Activated CD8-positive, alpha-beta memory T cell treated with anti-CD3 and anti-CD28 coated beads, Interleukin-2, amount 50 U/mL, for 24 hours (primary cell): ENCODE results near the gene PUM1.

Experiments
- DNase-seq: peaks from one replicate; pipeline ENCODE4 v3.0.0-alpha.2; 2020; ENCODE audit errors: extremely low read depth

The PUM1 gene

DNA sequence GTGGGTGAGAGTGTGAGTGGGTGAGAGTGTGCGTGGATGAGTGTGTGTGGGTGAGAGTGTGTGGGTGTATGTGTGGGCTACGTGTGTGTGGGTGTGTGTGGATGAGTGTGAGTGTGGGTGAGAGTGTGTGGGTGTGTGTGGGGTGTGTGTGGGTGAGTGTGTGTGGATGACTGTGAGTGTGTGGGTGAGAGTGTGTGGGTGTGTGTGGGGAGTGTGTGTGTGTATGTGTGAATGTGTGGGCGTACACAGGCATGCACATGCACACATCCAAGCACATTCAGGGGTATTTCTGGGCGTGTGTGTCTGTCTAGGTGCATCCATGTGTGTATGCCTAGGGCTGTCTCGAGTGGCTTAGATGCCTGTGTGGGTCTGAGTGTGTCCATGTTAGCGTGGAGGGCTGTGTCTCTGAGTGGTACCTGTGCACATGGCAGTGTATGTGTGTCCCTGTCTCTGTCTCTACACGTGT is 171.0 kb downstream of the PUM1 start:
- no peak for DNase-seq

DNA sequence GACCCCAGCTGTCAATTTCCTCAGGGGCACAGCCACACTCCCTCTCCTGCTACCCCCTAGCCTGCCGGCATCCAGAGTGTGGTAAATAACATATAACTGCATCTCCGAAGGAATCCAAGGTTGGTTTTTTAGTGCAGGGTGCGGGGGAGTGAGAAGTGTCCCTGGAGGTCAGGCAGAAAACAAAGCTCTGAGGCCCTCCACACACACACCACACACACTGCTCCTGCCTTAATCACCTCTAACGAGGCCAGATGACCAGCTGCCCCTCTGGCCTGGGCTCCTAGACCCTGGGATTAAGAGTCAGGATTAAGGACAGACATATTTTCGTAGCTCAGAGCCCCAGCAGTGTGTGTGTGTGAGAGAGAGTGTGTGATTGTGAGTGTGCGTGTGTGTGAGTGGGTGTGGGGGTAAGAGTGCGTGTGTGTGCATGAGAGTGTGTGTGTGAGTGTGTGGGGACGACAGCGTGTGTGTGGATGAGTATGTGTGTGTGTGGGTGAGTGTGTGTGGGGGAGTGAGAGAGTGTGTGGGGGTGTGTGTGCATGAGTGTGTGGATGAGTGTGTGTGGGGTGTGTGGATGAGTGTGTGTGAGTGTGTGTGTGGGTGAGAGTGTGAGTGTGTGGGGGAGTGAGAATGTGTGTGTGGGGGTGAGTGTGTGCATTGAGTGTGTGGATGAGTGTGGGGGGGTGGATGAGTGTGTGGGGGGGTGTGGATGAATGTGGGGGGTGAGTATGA is 171.6 kb downstream of the PUM1 start:
- DNase-seq: no peak

DNA sequence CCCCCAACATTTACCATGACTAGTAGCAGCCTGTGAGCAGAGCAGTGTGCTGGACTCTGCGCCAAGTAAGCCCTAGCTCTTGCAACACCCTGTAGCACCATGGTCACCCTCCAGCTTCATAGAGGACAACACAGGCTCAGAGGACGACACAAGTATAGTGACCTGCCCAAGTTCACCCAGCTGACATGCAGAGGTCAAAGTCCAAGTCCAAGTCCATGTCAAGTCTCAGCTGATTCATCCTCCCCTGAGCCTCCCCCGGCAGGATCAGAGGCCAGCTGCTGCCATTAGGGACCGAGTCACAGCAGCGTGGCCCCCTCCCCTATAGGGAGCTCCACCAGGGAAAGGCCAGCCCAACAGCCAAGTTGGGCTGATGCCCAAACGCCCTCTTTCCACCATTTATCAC is 172.8 kb downstream of the PUM1 start:
- DNase-seq: no peak

DNA sequence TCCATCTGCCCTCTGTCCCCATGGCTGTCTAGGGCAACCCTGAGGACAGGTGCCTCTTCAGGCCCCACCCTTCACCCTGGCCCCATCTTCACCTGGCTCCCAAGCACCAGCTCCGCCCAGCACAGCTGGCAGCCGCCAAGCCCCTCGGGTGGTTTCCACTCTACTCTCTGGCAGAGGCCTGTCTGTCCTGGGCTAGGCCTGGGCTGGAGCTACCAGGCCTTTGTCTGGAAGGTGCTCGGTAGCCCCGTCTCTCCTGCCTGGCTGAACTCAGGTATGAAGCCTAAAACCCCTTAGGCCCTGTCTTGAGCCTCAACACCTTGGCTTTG is 174.3 kb downstream of the PUM1 start:
- DNase-seq: no peak

DNA sequence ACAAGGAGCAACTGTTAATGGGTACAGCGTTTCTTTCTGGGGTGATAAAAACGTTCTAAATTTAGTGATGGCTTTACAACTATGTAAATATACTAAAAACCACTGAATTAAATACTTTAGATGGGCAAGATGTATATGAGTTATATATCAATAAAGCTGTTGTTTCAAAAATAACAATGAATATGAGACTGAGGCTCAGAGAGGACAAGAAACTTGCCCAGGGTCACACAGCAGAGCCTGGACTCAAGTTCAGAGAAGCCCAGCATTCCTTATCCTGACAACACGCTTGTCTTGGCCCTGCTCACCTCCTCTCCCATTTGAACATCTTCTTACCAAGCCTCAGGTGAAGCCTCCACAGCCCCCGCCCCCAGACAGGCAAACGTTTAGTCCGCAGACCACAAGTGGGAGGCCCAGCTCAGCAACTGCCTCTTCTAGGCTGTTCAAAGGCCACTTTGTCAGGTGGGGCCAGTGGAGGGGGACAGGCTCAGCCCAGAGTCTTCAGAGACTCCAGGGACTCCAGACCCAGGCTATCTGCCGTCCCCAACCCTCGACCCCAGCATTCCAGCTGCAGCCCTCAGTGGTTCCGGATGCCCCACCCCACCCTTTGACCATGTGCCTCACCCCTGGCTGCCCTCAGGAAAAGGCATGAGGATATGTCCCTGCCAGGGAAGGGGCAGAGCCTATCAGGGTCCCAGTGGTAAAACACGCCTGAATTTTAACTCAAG is 174.9 kb downstream of the PUM1 start:
- no peak for DNase-seq

DNA sequence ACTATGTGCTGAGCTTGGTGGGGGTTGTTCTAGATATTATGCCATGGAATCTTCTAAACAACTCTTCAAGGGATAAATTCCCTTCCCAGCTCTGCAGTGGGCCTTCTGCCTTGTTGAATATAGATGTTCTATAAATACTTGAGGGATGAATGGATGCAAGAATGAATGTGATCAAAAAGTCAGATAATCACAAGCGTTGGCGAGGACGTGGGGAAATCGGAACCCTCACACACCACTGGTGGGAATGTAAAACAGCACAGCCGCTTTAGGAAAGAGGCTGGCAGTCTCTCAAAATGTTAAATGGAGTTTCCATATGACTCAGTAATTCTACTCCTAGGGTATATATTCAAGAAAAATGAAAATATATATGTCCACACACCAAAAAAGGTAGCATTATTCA is 176.0 kb downstream of the PUM1 start:
- no peak for DNase-seq

DNA sequence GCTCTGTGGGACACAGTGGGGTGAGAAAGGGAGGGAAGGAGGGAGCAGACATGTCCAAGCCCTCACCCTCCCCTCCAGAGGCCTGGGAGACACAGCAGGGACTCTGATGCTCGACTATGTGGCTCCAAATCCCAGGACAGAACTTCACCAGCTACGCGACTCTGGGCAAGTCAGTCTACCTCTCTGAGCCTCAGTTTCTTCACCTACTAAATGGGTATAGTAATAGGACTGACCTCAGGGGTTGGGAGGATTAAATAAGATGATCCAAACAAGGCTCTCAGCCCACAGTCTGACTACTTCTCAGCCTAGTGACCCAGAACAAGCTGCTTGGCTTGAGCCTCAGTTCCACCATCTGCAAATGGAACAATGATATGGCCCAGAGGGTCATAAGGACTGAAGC is 176.5 kb downstream of the PUM1 start:
- DNase-seq: no peak

DNA sequence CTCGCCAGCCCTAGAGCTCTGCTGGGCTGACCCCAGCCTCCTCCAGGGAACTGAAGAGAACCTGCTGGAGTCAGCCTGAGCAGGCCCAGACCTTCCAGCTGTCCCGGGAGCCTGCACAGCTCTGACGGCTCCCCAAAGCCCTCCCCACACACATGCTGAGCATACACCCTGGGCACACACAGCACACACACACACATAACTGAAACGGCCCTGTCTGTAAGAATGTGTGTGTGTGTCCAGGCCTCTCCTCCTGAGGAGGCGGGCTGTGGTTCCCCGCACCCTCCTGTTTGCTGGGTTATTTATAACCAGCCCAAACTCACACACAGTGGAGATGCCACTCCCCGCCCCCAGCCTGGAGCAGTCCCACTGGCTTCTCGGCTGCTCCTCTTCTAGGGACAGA is 177.1 kb downstream of the PUM1 start:
- DNase-seq: no peak

DNA sequence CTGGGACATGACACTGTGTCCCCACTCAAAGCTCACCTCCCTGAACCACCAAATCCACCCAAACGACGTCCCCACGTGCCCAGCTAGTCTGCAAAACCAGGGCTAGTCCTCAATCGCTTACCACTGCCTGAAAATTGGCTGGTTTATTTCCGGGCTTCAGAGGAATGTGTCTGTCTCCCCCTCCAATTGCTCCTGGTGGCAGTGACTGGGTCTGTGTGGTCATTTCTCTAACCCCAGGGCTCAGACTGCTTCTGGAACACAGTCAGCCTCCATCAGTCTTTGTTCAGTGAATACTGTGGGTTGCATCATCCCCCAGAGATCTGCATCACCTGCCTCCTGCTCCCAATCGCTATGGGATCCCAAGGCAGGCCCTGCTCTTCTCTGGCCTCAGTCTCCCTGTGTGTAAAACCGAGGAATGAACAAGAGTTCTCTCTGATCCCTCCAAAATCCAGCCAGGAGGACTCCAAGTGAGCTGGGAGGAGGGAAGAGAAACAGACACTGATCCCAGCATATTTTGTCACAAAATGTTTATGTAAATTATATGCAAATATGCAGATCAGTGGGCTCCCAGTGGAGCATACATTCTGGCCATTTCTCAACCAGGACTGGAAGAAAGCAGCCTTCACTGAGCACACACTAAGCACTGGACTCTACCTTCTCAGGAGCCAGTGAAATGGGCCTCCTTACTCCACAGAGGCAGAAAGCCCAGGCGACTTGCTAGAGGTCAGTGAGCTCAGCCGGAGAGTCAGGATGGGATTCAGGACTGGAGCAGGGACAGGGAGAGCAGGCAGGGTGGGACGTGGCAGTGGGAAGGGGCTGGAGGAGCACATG is 177.8 kb downstream of the PUM1 start:
- DNase-seq: no peak

DNA sequence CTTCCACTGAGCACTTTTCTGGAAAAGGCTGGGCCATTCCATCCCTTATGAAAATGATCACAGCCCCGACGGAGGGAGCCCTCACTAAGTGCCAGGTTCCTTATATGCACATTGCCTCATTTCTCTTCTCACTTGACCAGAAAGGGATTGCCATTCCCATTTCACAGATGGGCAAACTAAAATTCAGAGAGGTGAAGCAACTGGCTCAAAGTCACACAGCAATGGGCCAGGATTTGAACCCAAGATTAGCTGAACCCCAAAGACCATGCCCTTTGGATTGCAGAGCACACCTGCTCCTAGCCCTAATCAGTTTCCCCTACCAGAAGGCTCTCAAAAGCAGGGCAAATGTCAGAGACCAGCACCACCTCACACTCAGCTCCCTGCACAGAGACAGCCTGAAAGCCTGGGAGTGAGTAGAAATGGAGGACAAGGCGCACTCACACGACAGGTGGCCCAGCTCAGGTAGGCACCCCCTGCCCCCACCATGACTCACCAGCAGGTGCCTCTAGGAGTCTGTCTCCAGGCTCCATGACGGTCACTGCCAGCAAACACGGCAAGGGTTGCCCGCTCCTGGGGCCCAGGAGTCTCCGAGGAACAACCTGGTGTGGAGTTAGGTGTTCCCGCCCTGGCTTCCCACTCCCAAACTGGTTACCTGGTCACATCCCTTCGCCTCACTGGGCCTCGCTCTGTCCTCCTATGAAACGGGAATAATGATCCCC is 178.6 kb downstream of the PUM1 start:
- DNase-seq: no peak

DNA sequence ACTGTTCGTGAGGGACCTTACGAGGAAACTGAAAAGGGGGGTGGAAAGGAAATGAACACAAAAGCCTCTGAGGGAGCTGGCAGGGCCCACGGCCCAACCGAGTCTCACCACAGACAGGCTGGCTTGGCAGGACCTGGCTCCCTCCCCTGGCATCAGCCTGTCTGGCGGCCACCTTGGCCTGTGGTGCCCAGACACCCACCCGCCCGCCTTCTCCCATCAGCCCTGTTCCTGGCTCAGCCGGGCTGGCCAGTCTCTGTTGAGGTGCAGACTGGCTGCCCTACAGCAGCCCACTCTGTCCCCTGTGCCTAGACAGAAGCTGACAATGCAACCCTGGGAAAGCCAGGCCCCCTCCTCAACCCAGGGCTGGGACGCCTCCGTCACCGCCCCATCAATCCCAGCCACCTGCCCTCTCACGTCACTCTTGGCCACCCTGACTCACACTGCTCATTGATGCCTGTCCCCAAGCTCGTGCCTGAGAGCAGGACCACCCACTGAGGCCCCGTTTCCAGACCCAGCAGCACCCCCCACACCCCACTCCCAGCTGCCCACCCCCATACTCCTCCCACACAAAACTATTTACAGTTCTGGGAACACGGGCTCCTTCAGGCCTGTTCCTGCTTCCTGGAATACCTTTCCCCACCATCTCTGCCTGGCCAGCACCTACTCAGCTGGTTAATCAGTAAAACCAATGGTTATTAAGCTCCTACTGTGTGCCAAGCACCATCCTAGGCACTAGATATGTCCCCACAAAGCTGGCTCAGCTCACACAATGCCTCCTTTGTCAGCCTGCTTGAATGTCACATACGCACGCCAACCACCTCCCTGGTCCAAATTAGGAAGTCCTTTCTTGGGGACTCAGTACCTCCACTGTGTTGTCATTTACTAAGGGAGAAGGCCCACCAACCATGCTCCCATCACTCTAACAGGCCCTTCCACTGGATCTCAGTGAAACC is 179.7 kb downstream of the PUM1 start:
- DNase-seq: no peak

DNA sequence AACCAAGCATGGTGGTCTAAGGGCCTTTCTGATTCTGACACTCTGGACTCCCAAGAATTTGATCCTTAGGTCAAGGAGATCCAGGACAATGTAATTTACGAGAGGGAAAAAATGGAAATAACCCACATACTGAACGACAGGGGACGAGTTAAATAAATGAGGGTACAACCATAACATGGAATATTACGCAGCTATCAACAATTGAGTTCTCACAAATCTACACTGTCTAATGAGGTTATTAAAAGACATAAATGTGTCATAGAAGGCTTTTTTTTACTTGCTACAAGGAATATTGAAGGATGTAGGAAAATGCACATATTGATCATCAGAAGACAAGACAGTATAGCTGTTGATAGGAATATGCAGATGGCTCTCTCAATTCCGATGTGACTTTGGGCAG is 180.8 kb downstream of the PUM1 start:
- DNase-seq: no peak

DNA sequence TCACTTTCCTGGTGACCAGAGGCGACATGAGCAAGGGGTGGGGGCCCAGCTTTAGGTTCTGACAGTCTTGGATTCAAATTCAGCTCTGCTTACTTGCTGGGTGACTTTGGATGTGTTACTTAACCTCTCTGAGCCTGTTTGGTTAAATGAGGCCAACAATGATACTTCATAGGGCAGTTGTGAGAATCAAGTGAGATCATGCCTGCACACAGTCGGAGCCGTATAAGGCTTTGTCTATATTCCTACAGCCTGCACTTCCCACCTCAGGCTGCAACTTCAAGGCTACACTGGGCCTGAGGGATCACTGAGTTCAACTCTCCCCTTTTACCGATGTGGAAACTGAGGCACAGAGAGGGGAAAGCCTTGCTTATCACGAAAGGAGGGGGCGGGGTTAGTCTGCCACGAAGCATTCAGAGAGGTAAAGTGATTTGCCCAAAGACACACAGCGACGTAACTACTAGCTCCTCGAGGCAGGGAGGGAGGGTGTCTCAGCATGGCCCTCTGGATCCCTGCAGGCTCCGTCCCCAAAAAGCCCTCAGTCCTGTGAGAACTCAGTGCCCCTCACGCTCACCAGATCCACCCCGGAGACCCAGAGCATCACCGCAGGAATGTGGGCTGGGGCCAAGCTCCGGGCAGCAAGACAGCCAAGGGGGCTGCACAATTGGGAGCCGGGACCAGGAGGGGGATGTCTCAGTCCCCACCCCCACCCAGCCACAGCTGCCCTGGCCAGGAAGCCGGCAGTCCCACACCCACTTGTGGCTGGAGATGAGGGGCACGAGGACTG is 181.9 kb downstream of the PUM1 start:
- no peak for DNase-seq

DNA sequence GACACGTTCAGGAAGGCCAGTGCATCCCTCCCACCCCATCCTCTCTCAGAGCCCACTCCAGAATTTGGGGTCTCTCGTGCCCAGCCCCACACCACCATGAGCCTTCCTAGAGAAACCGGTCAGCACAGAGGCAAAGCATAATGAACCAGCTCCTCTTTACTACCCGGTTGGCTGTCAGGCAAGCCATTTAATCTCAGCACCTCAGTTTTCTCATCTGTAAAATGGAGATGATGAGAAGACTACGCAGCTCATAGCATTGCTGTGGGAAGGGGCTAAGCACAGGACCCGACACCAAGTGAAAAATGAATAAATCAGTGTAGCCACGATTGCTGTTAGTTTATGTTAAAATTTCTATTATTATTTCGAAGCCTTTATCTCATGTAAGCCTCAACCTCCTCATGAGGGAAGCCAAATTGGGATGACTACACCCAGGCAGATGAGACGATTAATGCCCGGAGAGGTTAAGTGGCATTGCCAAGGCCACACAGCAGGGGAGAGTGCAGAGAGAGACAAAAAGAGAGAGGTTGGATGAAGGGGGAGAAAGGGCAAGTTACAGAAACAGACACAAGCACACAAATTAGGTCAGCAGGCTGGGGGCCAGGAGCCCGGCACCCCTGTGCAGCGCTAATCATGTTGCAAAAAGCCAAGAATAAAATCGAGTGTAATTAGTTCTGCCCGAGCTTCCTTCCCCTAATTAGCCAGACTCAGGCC is 182.7 kb downstream of the PUM1 start:
- no peak for DNase-seq
